ENCODE data around the gene RBM42. TPM values are rescaled to one million over a fixed set of nuclear protein-coding genes. Genes with fewer than 3 reads are reported as not detected.

RBM42 gene
- total RNA-seq, 3 donors from 2014 or later: 44.6 to 51.4 (median 44.6) TPM

- no peak overlapping the region for H3K27ac ChIP-seq
- TF ChIP-seq, protein P1, sequence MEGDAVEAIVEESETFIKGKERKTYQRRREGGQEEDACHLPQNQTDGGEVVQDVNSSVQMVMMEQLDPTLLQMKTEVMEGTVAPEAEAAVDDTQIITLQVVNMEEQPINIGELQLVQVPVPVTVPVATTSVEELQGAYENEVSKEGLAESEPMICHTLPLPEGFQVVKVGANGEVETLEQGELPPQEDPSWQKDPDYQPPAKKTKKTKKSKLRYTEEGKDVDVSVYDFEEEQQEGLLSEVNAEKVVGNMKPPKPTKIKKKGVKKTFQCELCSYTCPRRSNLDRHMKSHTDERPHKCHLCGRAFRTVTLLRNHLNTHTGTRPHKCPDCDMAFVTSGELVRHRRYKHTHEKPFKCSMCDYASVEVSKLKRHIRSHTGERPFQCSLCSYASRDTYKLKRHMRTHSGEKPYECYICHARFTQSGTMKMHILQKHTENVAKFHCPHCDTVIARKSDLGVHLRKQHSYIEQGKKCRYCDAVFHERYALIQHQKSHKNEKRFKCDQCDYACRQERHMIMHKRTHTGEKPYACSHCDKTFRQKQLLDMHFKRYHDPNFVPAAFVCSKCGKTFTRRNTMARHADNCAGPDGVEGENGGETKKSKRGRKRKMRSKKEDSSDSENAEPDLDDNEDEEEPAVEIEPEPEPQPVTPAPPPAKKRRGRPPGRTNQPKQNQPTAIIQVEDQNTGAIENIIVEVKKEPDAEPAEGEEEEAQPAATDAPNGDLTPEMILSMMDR (IDR thresholded peaks at IDR 0.05): no peak
- TF ChIP-seq POLR2A (IDR thresholded peaks at IDR 0.05): no peak
- TF ChIP-seq POLR2AphosphoS5 (IDR thresholded peaks at IDR 0.05): no peak
- no peaks in the 10 kb centered on the region for H3K27me3 ChIP-seq
- H3K4me1 ChIP-seq: peaks cover 0 to 4% of the 10 kb centered on the region in 2 donors
- no peak overlapping the region for H3K4me3 ChIP-seq
- intact Hi-C loops (cut with DNase I; ENCODE audit: low total_unique reads): no loop called here
- no peaks in the 10 kb centered on the region for H3K36me3 ChIP-seq
- no peak for DNase-seq (ENCODE audit: low spot score in 2 of 2)
- H3K9me3 ChIP-seq: no peaks in the 10 kb centered on the region
These were observed 15.3 kb upstream of the RBM42 start for GRCh38 chr19:35613574-35613973.

DNA sequence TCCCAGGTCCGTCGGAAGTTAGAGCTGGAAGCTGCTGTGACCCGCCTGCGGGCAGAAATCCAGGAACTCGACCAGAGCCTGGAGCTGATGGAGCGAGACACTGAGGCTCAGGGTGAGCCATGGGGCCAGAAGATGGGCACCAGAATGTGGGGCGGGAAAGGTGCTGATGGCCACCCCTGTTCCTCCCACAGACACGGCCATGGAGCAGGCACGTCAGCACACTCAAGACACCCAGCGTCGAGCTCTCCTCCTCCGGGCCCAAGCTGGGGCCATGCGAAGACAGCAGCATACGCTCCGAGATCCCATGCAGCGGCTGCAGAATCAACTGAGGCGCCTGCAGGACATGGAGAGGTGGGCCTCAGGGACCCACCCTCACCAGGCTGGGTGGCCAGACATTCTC is 13.8 kb upstream of the RBM42 start:
- DNase-seq (ENCODE audit: low spot score in 2 of 2): no peak
- H3K4me1 ChIP-seq: peaks cover 0 to 4% of the 10 kb centered on the region in 2 donors
- intact Hi-C loops (cut with DNase I; ENCODE audit: low total_unique reads): no loop called here
- no peaks in the 10 kb centered on the region for H3K9me3 ChIP-seq
- H3K36me3 ChIP-seq: no peaks in the 10 kb centered on the region
- H3K4me3 ChIP-seq: no peak overlapping the region
- no peak for TF ChIP-seq POLR2A (IDR thresholded peaks at IDR 0.05)
- TF ChIP-seq, protein P1 (IDR thresholded peaks at IDR 0.05): no peak
- no peak for TF ChIP-seq POLR2AphosphoS5 (IDR thresholded peaks at IDR 0.05)
- no peaks in the 10 kb centered on the region for H3K27me3 ChIP-seq
- no peak overlapping the region for H3K27ac ChIP-seq

DNA sequence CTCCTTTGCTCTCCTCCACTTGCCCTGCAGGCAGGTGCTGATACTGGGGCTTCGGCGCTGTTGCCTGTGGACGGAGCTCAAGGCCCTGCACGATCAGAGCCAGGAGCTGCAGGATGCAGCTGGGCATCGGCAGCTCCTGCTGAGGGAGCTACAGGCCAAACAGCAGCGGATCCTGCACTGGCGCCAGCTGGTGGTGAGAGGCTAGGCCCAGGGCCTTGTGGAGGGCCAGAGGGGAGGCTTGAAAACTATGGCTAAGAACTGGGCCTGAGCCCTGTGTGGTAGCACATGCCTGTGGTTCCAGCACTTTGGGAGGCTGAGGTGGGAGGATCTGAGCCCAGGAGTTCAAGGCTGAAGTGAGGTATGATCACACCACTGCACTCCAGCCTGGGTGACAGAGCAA is 10.0 kb upstream of the RBM42 start:
- intact Hi-C loops (cut with DNase I; ENCODE audit: low total_unique reads): no loop called here
- no peaks in the 10 kb centered on the region for H3K36me3 ChIP-seq

DNA sequence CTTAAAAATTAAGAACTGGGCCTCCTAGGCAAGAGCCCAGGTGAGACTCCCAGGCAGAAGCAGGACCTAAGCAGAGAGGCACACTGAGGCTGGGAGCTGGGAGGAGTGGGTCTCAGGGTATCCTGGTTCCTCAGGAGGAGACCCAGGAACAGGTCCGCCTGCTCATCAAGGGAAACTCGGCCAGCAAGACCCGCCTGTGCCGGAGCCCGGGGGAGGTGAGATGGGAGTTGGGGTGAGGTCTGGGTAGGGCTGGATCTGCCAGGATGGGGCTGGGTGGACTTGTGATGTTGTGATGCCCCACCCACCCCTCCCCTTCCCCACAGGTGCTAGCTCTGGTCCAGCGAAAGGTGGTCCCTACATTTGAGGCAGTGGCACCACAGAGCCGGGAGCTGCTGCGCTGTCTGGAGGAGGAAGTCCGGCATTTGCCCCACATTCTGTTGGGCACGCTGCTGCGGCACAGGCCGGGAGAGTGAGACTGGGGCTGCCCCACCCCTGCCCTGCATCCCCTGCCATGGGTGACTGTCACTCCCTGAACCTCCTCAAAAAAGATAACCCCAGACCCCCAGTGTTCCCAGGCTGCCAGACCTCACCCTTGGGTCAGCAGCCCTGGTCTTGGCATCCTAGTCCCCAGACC is 9.4 kb upstream of the RBM42 start:
- DNase-seq (ENCODE audit: low spot score in 2 of 2): no peak
- TF ChIP-seq POLR2AphosphoS5 (IDR thresholded peaks at IDR 0.05) (no peak), POLR2A (IDR thresholded peaks at IDR 0.05) (no peak)
- TF ChIP-seq, protein P1 (IDR thresholded peaks at IDR 0.05): no peak
- H3K27ac ChIP-seq: no peak overlapping the region
- no peaks in the 10 kb centered on the region for H3K27me3 ChIP-seq
- no peaks in the 10 kb centered on the region for H3K4me1 ChIP-seq
- no peaks in the 10 kb centered on the region for H3K36me3 ChIP-seq
- H3K9me3 ChIP-seq: no peaks in the 10 kb centered on the region
- intact Hi-C loops (cut with DNase I; ENCODE audit: low total_unique reads): no loop called here
- no peak overlapping the region for H3K4me3 ChIP-seq

More for the DNA sequence above, 10.0 kb upstream of the RBM42 start:
- DNase-seq (ENCODE audit: low spot score in 2 of 2): no peak
- Histone ChIP-seq H3K27me3 (no peaks in the 10 kb centered on the region), H3K4me1 (no peaks in the 10 kb centered on the region), H3K9me3 (no peaks in the 10 kb centered on the region), H3K27ac (no peak overlapping the region), H3K4me3 (no peak overlapping the region)
- no peak for TF ChIP-seq POLR2AphosphoS5 (IDR thresholded peaks at IDR 0.05)

GRCh38 chr19:35620001-35620400 is 8.8 kb upstream of the RBM42 start:
- H3K36me3 ChIP-seq: no peaks in the 10 kb centered on the region
- H3K4me3 ChIP-seq: no peak overlapping the region
- no peaks in the 10 kb centered on the region for H3K27me3 ChIP-seq
- no peak for DNase-seq (ENCODE audit: low spot score in 2 of 2)
- TF ChIP-seq, protein P1 (IDR thresholded peaks at IDR 0.05): no peak
- no peak for TF ChIP-seq POLR2A (IDR thresholded peaks at IDR 0.05)
- intact Hi-C loops (cut with DNase I; ENCODE audit: low total_unique reads): no loop called here
- no peaks in the 10 kb centered on the region for H3K4me1 ChIP-seq
- H3K9me3 ChIP-seq: no peaks in the 10 kb centered on the region
- H3K27ac ChIP-seq: no peak overlapping the region
